Activated CD8-positive, alpha-beta memory T cell treated with anti-CD3 and anti-CD28 coated beads for 1 hour (primary cell): ENCODE measurements around the gene TDRD7.
"Not testable (repeated sequence)": the region's sequence is repeated elsewhere in the genome, so short reads cannot be mapped to it uniquely, and the experiment has no call there.

Source experiments
- DNase-seq, 2 donors: peaks; one replicate each; pipeline ENCODE4 v3.0.0-alpha.2; 2020; ENCODE audit warnings: low read depth in 1 of 2; ENCODE audit errors: extremely low read depth in 1 of 2

Gene TDRD7

GRCh38 chr9:97473717-97474116 is 61.8 kb downstream of the TDRD7 start:
- DNase-seq: no peak

DNA sequence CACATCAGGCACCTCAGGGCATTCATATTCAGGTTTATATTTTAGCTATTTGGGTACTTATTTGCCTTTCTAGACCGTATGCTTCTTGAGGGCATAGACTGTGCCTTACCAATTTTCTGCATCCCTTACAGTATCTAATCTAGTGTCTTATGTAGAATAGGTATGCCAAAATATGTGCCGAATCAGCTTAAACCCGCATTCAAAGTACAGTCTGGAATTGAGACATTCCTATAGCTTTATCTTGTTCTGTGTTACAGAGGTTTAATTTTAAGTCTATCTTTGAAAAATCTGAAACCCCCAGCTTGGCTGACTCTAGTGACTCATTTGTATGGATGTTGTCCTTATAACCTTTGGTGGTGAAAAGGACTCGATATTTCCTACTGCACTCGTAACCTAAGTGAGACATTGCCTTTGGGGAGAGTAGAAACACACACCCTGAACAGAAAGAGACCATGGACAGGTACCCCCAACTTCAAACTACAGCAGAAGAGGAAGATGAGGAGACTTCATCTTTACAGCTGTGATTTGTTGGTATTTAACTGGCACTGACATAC is 62.6 kb downstream of the TDRD7 start:
- no peak for DNase-seq

DNA sequence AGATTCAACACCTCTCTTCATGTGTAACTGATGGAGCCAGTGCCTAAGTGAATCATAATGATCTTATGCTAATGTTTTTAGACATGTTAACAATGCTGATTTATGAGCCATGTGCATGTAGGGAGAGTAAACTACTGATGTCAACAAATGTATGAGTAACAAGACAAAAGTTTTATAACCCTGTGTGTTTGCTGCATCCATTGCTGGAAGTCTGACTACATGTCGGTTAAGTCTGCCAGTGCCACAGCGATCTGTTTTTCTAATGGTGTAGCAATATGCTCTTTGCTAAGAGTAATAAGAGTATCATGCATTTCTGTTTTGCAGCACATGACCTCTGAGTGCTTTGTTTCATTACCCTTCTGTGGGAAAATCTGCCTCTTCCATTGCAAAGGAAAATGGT is 63.2 kb downstream of the TDRD7 start:
- no peak for DNase-seq

GRCh38 chr9:97478301-97478981 is 66.5 kb downstream of the TDRD7 start:
- DNase-seq: no peak

DNA sequence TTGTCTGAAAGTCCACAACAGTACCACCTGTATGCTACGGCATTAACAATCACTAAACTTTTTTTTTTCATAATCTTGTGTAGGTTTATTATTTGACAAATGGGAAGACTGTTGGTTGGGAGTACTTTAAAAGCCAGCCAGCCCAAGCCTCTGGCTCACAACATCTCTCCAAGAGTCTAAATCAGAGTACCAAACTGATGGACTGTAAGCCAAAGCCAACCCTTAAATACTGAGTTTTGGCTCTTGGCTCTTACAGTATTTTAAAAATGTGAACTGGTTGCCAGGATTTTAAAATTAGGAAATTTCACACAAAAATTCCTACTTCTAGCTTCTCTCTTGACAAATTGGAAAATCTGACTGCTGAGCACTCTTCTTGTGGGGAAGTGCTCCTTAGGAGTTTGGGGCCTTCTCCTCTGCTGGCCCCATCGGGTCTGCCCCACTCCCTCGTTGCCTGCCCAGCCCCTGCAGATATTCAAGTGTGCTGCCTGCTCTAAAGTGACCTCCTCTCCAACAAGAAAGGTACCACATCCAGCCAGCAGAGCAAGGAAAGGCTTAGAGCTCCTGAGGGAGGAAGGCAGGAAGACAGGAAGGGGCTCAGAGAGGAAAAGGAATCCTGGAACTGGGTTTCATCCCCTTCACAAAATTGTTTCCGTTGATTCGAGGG is 67.7 kb downstream of the TDRD7 start:
- DNase-seq: no peak

DNA sequence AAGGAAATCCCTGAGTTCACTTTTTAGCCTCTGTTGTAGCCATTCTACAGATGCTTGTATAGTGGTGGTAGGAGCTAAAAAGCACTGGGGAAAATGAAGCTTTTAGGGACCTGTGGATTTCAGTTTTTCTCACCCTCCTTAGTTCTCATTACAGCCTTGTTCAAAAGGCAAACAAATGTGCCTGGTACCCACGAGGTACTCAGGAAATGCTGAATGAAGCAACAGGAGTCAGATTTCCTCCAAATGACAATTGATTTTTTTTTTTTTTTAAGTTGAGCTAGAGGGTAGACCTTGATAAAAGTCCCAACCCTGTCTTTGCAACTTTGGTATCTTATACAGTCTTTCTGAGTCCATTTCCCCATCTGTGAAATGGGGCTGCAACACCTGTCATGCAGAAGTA is 68.3 kb downstream of the TDRD7 start:
- no peak for DNase-seq

- no peak for DNase-seq
Measured at GRCh38 chr9:97480749-97481148, 68.9 kb downstream of the TDRD7 start.

- DNase-seq: no peak
Measured at GRCh38 chr9:97484134-97484533, 72.2 kb downstream of the TDRD7 start.

DNA sequence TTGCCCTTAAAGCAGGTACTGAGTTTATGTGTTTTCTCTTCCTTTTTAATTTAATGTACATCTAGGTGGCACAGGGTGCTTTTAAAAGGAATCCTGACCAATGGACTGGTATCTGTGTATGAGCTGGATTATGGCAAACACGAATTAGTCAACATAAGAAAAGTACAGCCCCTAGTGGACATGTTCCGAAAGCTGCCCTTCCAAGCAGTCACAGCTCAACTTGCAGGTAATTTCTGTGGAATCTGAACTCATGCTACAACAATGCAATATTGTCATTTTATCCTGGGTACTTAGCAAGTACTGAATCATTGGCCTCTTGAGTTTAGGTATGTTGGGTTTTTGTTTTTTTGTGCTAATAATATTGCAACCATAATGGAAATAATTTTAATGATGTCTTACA is 75.2 kb downstream of the TDRD7 start:
- no peak for DNase-seq

GRCh38 chr9:97487861-97488260 is 76.0 kb downstream of the TDRD7 start:
- no peak for DNase-seq

DNA sequence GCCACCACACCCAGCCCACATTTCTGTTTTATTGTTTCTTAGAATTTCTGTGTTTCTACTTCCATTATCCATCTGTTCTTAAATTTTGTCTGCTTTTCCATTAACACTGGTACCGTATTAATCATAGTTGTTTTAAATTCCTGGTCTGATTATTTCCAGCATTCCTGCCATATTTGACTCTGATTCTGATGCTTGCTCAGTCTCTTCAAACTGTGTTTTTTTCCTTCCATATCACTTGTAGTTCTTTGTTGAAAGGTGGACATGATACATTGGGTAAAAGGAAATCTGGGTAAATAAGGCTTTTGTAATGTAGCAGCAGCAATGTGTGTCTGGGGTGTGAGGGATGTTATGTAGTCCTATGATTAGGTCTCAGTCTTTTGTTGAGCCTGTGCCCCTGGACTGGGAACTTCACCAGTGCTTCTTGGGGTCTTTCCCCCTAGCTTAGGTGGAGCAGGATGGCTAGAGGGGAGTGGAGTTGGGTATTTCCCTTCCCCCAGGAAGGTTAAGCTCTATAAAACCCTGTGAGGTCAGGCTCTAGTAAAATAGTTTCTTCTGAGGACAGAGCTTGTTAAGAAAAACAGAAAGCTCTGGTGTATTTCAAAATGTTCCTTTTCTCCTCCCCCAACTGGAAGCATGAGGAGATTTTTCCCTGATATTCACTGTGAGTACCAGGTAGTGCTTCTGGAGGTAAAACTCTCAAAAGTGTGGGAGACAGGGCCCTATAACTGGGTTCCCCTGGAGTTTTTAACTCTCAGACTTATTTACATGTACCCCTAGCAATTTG is 79.5 kb downstream of the TDRD7 start:
- no peak for DNase-seq

- not testable (repeated sequence) for DNase-seq
Measured at GRCh38 chr9:97497558-97498375, 85.9 kb downstream of the TDRD7 start.

DNA sequence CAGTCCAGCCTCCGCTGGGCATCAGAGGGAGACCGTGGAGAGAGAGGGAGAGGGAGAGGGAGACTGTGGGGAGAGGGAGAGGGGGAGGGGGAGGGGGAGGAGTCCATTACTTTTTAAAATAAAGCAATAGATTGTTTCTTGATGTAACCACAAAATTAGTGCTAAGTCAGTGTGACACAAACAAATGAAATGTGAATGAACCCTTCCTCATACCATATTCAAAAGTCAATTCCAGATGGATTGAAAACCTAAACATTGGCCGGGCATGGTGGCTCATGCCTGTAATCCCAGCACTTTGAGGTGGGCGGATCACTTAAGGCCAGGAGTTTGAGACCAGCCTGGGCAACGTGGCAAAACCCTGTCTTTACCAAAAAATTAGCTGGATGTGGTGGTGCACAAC is 87.0 kb downstream of the TDRD7 start:
- not testable (repeated sequence) for DNase-seq

GRCh38 chr9:97500263-97500662 is 88.4 kb downstream of the TDRD7 start:
- no peak for DNase-seq

GRCh38 chr9:97500765-97501176 is 88.9 kb downstream of the TDRD7 start:
- DNase-seq: no peak

DNA sequence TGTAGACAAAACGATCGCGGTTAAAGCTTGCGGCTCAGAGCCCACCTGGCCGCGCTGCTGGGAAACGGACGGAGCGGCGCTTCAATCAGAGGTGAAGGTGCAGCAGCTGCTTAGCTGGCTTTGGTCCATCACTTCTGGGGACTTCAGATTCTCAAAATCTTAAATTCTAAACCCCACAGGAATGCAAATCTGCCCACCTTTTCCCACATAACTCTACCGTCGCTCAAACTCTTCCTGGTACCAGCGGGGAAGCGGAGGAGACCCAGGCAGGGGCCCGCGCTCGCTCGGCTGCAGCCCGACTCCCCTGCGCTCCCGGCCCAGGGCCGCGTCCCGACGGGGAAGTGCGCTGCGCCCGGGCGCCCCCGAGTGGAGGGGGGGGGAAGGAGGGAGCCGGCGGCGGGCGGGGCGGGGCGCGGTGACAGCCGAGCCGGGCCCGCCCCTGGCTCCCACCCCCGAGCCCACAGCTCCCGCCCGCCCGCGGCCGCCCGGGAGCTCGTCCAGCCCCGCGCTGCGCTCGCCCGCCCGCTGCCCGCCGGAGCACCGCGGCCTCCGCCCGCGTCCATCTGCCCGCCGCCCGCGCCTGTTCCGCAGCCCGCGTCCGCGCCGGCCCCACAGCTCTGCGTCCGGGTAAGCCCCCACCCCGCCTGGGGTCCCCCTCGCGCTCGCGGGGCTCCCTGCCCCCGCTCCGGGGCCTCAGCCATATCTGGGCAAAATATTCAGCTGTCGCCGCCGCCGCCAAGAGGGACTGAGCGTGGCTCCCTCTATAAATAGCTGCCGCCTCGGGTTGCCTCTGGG is 89.5 kb downstream of the TDRD7 start, which contains the start of gene TMOD1:
TSS of gene TMOD1 (plus strand) at position 490 of the 795 bp plus-strand sequence. CDS start 22,523 bp downstream, outside the sequence.
- peak in 1 of 2 donors; percentile 11 for DNase-seq

- no peak for DNase-seq
Measured at GRCh38 chr9:97501972-97502221, 90.0 kb downstream of the TDRD7 start.

DNA sequence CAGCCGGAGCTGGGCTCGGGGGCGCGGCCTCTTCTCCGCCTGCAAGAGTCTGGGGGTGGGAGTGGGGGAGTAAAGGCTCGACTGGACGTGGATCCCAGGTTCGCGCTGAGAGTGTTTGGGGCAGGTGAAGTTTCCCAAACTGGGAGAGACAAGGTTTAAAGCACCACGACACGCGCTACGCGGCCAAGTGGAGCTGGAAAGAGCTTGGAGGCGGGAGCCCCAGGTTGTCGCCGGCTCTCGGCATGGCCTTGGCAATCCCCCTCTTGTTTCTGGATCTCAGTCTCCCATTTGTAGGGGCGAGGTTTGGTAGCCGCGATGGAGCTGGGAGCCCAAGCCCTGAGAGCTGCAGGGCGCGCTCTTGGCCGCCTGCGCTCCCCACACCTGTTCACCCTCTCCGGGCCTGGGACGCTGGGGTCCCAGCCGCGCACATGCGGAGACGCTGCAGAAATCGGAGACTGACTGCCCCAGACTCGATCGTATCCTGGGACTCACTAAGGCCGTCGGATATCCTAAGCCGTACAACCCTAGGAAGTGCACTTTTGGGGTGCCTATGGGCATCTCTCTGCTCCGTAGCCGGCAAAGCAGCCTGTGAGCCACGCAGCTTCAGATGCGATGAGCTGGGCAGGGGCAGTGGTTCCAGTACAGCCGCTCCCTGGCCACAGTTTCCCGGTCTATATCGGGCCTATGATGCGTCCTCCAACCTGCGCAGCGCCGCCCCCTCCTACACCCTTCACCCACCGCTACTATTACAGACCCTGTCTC is 90.5 kb downstream of the TDRD7 start:
- no peak for DNase-seq
